ENCODE results near the gene GRIK3.

Gene GRIK3

GRCh38 chr1:37068260-37068659 lies 33.9 kb upstream of the GRIK3 start:
- ChIA-PET POLR2A (ENCODE audit: low non-redundant PET) (no interaction called here), CTCF (no interaction called here)
- no peak for TF ChIP-seq CTCF (conservative IDR thresholded peaks at IDR 0.05; ENCODE audit: low read depth)
- no peak overlapping the region for H3K27ac ChIP-seq
- no peak for DNase-seq (ENCODE audit: low spot score)

DNA sequence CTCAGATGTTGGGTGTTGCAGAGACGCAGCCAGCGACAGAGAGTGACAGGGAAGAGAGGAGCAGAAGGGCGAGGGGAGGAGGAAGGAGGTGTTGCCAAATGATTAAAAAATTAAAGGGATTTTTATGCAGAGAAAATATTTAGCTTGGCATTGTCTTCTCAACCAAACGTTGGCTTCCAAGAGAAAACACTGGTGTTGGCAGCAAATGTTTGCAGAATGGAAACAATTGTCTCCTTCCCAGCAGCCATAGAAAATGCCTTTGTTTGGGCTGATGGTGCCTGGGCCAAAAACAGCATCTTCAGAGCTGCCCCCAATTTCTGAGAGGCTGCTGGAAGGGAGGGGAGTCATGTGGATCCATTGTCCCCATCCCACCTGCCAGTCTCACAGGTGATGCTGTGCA lies 29.7 kb upstream of the GRIK3 start:
- POLR2A ChIA-PET (ENCODE audit: low non-redundant PET), result no interaction called here
- H3K27ac ChIP-seq, result no peak overlapping the region
- CTCF ChIA-PET, result no interaction called here
- no peak for TF ChIP-seq CTCF (conservative IDR thresholded peaks at IDR 0.05; ENCODE audit: low read depth)
- DNase-seq (ENCODE audit: low spot score), result no peak

- H3K27ac ChIP-seq, result no peak overlapping the region
- DNase-seq (ENCODE audit: low spot score), result no peak
- ChIA-PET CTCF (no interaction called here), POLR2A (ENCODE audit: low non-redundant PET) (no interaction called here)
- TF ChIP-seq CTCF (conservative IDR thresholded peaks at IDR 0.05; ENCODE audit: low read depth), result no peak
Observed at GRCh38 chr1:37059346-37059745, 25.0 kb upstream of the GRIK3 start.

GRCh38 chr1:37058424-37058988 lies 24.2 kb upstream of the GRIK3 start:
- no peak for DNase-seq (ENCODE audit: low spot score)
- TF ChIP-seq CTCF (conservative IDR thresholded peaks at IDR 0.05; ENCODE audit: low read depth), result no peak
- ChIA-PET POLR2A (ENCODE audit: low non-redundant PET) (no interaction called here), CTCF (no interaction called here)
- no peak overlapping the region for H3K27ac ChIP-seq

- no peak for TF ChIP-seq CTCF (conservative IDR thresholded peaks at IDR 0.05; ENCODE audit: low read depth)
- H3K27ac ChIP-seq, result no peak overlapping the region
- ChIA-PET CTCF (no interaction called here), POLR2A (ENCODE audit: low non-redundant PET) (no interaction called here)
- no peak for DNase-seq (ENCODE audit: low spot score)
Observed at GRCh38 chr1:37056325-37056724, 22.0 kb upstream of the GRIK3 start.

DNA sequence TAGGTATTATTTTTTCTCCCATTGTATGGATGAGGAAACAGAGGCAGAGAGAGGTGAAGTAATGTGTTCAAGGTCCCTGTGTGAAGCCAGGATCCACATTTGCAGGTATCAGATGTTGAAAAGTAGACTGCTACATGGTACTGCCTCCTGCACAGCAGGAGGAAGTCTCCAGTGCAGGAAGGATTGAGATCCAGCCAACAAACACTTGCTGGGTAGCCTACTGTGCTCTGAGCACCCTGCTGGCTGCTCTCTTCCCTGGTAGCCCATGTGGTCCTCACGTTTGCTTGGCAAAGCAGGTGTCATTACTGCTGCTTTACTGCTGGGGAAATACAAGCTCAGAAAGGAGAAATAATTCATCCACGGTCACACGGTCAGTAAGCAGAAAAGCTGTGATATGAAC lies 21.3 kb upstream of the GRIK3 start:
- TF ChIP-seq CTCF (conservative IDR thresholded peaks at IDR 0.05; ENCODE audit: low read depth), result no peak
- ChIA-PET POLR2A (ENCODE audit: low non-redundant PET) (no interaction called here), CTCF (no interaction called here)
- H3K27ac ChIP-seq, result no peak overlapping the region
- DNase-seq (ENCODE audit: low spot score), result no peak

- TF ChIP-seq CTCF (conservative IDR thresholded peaks at IDR 0.05; ENCODE audit: low read depth), result no peak
- DNase-seq (ENCODE audit: low spot score), result no peak
- no peak overlapping the region for H3K27ac ChIP-seq
- CTCF ChIA-PET, result no interaction called here
- POLR2A ChIA-PET (ENCODE audit: low non-redundant PET), result no interaction called here
Observed at GRCh38 chr1:37053173-37053572, 18.9 kb upstream of the GRIK3 start.
